ENCODE data around the gene KRT85.
"Not testable (repeated sequence)": the region's sequence is repeated elsewhere in the genome, so short reads cannot be mapped to it uniquely, and the experiment has no call there.

Gene KRT85

GRCh38 chr12:52366738-52367485 is at the start of gene KRT85:
KRT85 (minus strand) TSS chr12:52367481; CDS start chr12:52367405, 76 bp downstream.
- H3K27ac ChIP-seq: no peak within 1 kb of the TSS
- TF ChIP-seq CTCF (conservative IDR thresholded peaks at IDR 0.05): no peak

DNA sequence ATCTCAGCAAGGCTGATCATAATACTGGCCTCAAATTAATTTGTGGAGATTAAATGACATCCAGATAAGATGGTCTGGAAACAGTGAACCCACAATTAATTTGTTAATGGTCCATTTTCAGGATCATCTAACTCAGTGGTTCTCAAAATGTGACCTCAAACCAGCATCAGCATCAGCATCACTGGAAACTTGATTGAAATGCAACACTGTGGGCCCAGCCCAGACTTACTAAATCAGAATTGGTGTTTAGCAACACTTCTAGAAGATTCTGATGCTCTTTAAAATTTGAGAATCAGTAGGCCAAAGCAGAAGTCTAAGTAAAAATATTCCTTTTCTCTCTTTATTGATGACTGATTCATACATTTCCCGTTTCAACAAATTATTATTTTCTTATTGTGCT is 49.5 kb upstream of the KRT85 start:
- no peak for TF ChIP-seq CTCF (conservative IDR thresholded peaks at IDR 0.05)
- H3K27ac ChIP-seq: no peak overlapping the region

DNA sequence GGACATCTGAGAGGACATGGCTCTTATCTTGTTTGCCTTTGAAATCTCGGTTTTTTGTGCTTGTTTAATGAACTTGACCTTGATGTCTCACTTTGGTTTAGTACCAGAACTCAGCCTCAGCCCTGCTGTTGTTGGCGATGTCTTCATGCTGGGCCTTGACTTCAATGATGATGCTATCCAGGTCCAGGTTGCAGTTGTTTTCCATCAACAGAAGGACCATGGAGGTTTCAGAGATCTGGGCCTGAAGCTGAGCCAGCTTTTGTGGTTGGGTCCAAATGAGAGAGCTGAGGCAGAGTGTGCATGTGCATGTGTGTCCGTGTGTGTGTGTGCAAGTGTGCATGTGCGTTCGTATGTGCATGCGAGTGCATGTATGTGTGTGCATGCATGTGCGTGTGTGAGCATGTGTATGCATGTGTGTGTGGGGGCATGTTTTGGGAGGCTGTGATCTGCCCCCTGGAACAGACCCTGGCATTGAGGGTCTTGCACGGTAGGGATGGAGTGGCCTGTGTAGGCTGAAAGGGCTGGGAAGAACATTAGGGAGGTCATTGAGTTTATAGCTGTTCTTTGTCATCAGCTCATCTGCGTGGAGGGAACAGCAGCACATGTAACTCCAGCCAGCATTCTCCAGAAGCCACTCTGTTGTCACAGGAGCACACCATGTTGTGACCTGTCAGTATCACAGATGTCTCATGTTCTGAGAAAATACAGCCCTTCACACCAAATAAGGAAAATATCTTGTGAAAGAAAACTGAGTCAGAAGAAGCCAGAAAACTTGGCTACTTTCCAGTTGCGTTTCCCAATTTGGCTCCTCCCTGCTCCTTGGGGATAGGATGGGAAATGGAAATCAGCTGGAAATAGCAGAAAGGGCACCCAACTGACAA is 48.8 kb upstream of the KRT85 start:
- no peak overlapping the region for H3K27ac ChIP-seq
- no peak for TF ChIP-seq CTCF (conservative IDR thresholded peaks at IDR 0.05)

DNA sequence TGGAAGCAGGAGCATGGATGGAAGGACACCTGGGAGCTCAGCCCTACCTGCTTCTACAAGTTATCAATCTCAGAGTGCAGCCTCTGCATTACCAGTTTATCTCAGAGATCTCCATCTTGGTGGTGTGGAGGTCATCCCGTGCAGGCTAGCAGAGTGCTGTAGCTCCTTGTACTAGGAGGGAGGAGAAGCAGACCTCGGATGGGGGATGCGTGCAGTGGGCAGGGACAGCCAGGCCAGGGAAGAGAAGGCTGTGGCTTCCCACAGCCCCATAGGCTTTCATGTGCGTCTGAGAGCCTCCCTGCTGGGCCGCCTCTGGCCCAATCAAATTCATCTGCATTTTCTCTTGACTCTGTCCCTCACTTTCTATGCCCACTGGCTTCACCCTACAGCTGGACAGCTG is 47.7 kb upstream of the KRT85 start:
- no peak overlapping the region for H3K27ac ChIP-seq
- TF ChIP-seq CTCF (conservative IDR thresholded peaks at IDR 0.05): no peak

- no peak overlapping the region for H3K27ac ChIP-seq
- no peak for TF ChIP-seq CTCF (conservative IDR thresholded peaks at IDR 0.05)
These were observed 46.6 kb upstream of the KRT85 start for GRCh38 chr12:52413782-52414345.

DNA sequence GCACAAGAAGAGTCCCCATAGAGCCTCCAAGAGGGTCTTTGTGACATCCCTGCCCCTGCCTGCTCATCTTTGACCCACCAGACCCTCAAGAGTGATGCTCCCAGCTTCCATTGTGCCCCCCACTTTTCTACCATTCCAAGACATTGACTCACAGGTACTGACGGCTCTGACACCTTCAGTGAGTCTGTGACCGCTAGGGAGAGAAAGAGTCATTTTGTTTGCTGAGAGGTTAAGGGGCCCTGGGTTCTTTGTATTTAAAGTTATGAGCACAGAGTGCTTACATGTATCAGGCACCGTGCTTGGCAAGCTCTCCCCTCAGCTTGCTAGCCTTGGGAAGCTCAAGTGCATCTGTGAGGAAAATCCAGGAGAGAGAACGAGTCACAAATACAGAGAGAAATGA is 45.9 kb upstream of the KRT85 start:
- TF ChIP-seq CTCF (conservative IDR thresholded peaks at IDR 0.05): no peak
- H3K27ac ChIP-seq: no peak overlapping the region

- no peak overlapping the region for H3K27ac ChIP-seq
- TF ChIP-seq CTCF (conservative IDR thresholded peaks at IDR 0.05): no peak
These were observed 44.5 kb upstream of the KRT85 start for GRCh38 chr12:52411815-52412214.

DNA sequence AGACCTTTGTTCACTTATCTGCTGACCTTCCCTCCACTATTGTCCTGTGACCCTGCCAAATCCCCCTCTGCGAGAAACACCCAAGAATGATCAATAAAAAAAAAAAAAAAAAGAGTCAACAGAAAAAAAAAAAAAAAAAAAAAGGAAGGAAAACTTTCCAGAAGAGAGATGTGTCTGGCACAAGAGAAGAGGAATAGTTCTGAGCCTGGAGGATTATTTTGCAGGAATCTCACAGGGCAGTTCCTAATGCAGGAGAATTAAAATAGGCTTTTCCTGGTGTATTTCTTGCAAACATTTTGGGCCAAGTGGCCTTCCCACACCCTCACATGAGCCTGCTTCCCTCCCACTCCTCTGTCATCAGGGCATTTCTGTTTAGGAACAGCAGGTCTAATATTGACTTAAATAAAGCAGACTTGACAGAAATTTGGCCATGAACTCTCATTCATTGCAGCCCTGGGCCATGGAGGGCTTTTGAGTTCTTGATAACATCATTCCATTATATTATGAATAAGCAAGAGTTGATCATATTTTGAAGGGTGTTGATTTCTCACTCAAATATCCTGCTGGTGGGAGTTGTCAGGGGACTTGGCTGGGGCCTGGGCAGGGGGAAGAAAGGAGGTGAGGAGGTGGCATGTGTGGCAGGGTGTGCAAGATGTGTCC is 43.4 kb upstream of the KRT85 start:
- not testable (repeated sequence) for H3K27ac ChIP-seq

Measured in VCaP (cell line).